A549 (cell line): ENCODE data around the gene CTRL. TPM values are rescaled to one million over a fixed set of nuclear protein-coding genes. Genes with fewer than 3 reads are reported as not detected.
A peak's percentile ranks its signal among the peaks of the same experiment; 100 is the strongest.

ENCODE experiments used
- ATAC-seq, 2 experiments: fragments of 200-7000 bp in 1 of 2; fragments of >200 bp in 1 of 2; cut with Nextera tagmentation in 1 of 2; cut with Tn5 transposase in 1 of 2; 3 replicates each; pipeline versions ENCODE4 v1.8.0 to v1.9.1; 2018 to 2020; ENCODE audit warnings: mild to moderate bottlenecking in 1 of 2, moderate library complexity in 1 of 2
- CTCF ChIA-PET: fragments of 300-600 bp; sonication (Branson Sonifier 250); formaldehyde crosslinking; extraction: SDS; loops from one replicate; lab custom pipeline; 2021; ENCODE audit warnings: antibody characterized with exemption, inconsistent platforms; lab: Yijun Ruan, JAX
- POLR2A ChIA-PET: fragments of 350-600 bp; formaldehyde crosslinking; extraction: SDS; loops from one replicate; lab custom pipeline; 2021; ENCODE audit warnings: antibody characterized with exemption, inconsistent platforms; lab: Yijun Ruan, JAX
- DNase-seq, 2 experiments: peaks; one replicate each; pipeline versions ENCODE4 v3.0.0 to v3.0.0-alpha.2; 2011 to 2016; ENCODE audit warnings: low read depth in 1 of 2, low spot score in 1 of 2
- FAIRE-seq: peaks from 2 replicates; lab custom pipeline; 2011; peaks lifted over from hg19 to GRCh38; lab: Jason Lieb, UNC
- H3K27ac ChIP-seq, 2 experiments: fragments of >200 bp; sonication (Bioruptor Twin); formaldehyde crosslinking; 3 replicates each; pipeline ENCODE4 v1.5.1; 2016 to 2017
- H3K4me1 ChIP-seq: fragments of >200 bp; sonication (Bioruptor Twin); formaldehyde crosslinking; 3 replicates; pipeline ENCODE4 v1.6.1; 2016
- H3K4me2 ChIP-seq: fragments of >200 bp; sonication (Bioruptor Twin); formaldehyde crosslinking; 3 replicates; pipeline ENCODE4 v1.6.1; 2016
- H3K4me3 ChIP-seq: fragments of >200 bp; sonication (Bioruptor Twin); formaldehyde crosslinking; 3 replicates; pipeline ENCODE4 v1.5.1; 2016
- H3K9me3 ChIP-seq: fragments of >200 bp; sonication (Bioruptor Twin); formaldehyde crosslinking; 3 replicates; pipeline ENCODE4 v1.6.1; 2016
- CHD4 ChIP-seq: fragments of 200-600 bp; sonication (generic); IDR thresholded peaks from 2 replicates; pipeline ENCODE4 v1.6.1; 2016; ENCODE audit warnings: antibody characterized with exemption, mild to moderate bottlenecking, borderline replicate concordance
- CTCF ChIP-seq: fragments of >200 bp; sonication (Bioruptor Twin); formaldehyde crosslinking; IDR thresholded peaks from 3 replicates; pipeline ENCODE4 v1.5.1; 2016
- EHF ChIP-seq: fragments of 250-450 bp; sonication (Bioruptor Pico); IDR thresholded peaks from 2 replicates; pipeline ENCODE4 v1.5.0; 2020; ENCODE audit warnings: mild to moderate bottlenecking
- EHMT2 ChIP-seq: fragments of 200-600 bp; sonication (generic); IDR thresholded peaks from 2 replicates; pipeline ENCODE4 v1.6.1; 2016; ENCODE audit warnings: antibody characterized with exemption, low read depth, mild to moderate bottlenecking, moderate library complexity
- ELK1 ChIP-seq: fragments of 150-350 bp; IDR thresholded peaks from 2 replicates; pipeline ENCODE4 v1.6.1; 2014; ENCODE audit warnings: low read depth, mild to moderate bottlenecking, low read length
- ESRRA ChIP-seq: fragments of 150-350 bp; IDR thresholded peaks from 2 replicates; pipeline ENCODE4 v1.6.1; 2014; ENCODE audit warnings: mild to moderate bottlenecking, low read length, borderline replicate concordance
- FOSL2 ChIP-seq, 2 experiments: fragments of 450-650 bp in 1 of 2; fragments of >200 bp in 1 of 2; sonication (Bioruptor Twin) in 1 of 2; formaldehyde crosslinking; IDR thresholded peaks; 2 replicates each; pipeline versions ENCODE4 v1.5.0 to v1.6.1; 2016 to 2020; ENCODE audit warnings: mild to moderate bottlenecking in 1 of 2, moderate library complexity in 1 of 2
- HMGXB4 ChIP-seq: fragments of 250-450 bp; sonication (Bioruptor Pico); IDR thresholded peaks from 2 replicates; pipeline ENCODE4 v1.5.0; 2021; ENCODE audit warnings: mild to moderate bottlenecking, moderate library complexity, borderline replicate concordance
- HOXA7 ChIP-seq: fragments of 250-450 bp; sonication (Bioruptor Pico); IDR thresholded peaks from 2 replicates; pipeline ENCODE4 v1.5.0; 2020; ENCODE audit warnings: mild to moderate bottlenecking, moderate library complexity
- HOXB5 ChIP-seq: fragments of 250-450 bp; sonication (Bioruptor Pico); IDR thresholded peaks from 2 replicates; pipeline ENCODE4 v1.5.0; 2020; ENCODE audit warnings: mild to moderate bottlenecking, moderate library complexity
- MAFK ChIP-seq: fragments of 450-650 bp; IDR thresholded peaks from 2 replicates; pipeline ENCODE4 v1.6.1; 2014; ENCODE audit not compliant: partially characterized antibody
- MYC ChIP-seq: IDR thresholded peaks from 2 replicates; pipeline ENCODE4 v1.6.1; 2012; ENCODE audit warnings: mild to moderate bottlenecking, inconsistent platforms, low read length, improper control_type of control experiment, borderline replicate concordance
- NPAS2 ChIP-seq: fragments of 250-450 bp; sonication (Bioruptor Pico); IDR thresholded peaks from 2 replicates; pipeline ENCODE4 v1.8.0; 2022; ENCODE audit warnings: mild to moderate bottlenecking, moderate library complexity, borderline replicate concordance
- POLR2AphosphoS2 ChIP-seq: conservative IDR thresholded peaks from 2 replicates; pipeline ENCODE4 v1.6.1; 2012; ENCODE audit warnings: low read length, improper control_type of control experiment, inconsistent platforms
- RAD21 ChIP-seq, 2 experiments: fragments of >200 bp in 1 of 2; sonication (Bioruptor Twin) in 1 of 2; formaldehyde crosslinking in 1 of 2; IDR thresholded peaks in 1 of 2; conservative IDR thresholded peaks in 1 of 2; 2 replicates in 1 of 2; 3 replicates in 1 of 2; pipeline ENCODE4 v1.6.1; 2012 to 2018; ENCODE audit warnings: inconsistent platforms in 1 of 2
- RFX5 ChIP-seq: fragments of 450-650 bp; IDR thresholded peaks from 2 replicates; pipeline ENCODE4 v1.7.1; 2014; ENCODE audit warnings: antibody characterized with exemption, mild to moderate bottlenecking, moderate library complexity
- SREBF2 ChIP-seq: fragments of 450-650 bp; IDR thresholded peaks from 2 replicates; pipeline ENCODE4 v1.6.1; 2014; ENCODE audit warnings: mild to moderate bottlenecking, moderate library complexity
- TFCP2L1 ChIP-seq: fragments of 250-450 bp; sonication (Bioruptor Pico); IDR thresholded peaks from 2 replicates; pipeline ENCODE4 v1.5.0; 2021; ENCODE audit warnings: mild to moderate bottlenecking
- ZC3H11A ChIP-seq: fragments of 450-650 bp; IDR thresholded peaks from 2 replicates; pipeline ENCODE4 v1.6.1; 2014; ENCODE audit warnings: antibody characterized with exemption, mild to moderate bottlenecking
- WGBS: methylation state at CpG from one replicate; pipeline ENCODE4 v1.1.6; 2017; ENCODE audit errors: missing lambda C conversion rate; 5-methylcytosine and 5-hydroxymethylcytosine counted together
- polyA plus RNA-seq, 4 experiments: library from polyadenylated mRNA; depleted of rRNA in 3 of 4; stranded (reverse); fragments of >200 nt; fragmentation: RNase III in 1 of 4; extraction: RNeasy Plus Mini Kit Qiagen cat#74134 plus additional on column Dnase treatment in 1 of 4; gene quantifications; 2 replicates in 3 of 4; 3 replicates in 1 of 4; pipeline ENCODE4 v1.2.3, GENCODE V29; 2011 to 2017

The CTRL gene
- polyA plus RNA-seq, 2 of the 4 experiments (the other 2 are of a cell fraction), result 0.92 to 3.6 TPM

GRCh38 chr16:67919622-67920221, 11.9 kb downstream of the CTRL start:
- Histone ChIP-seq H3K4me3 (no peak overlapping the region), H3K27ac (no peak overlapping the region), H3K9me3 (no peaks in the 10 kb centered on the region), H3K4me2 (no peak overlapping the region), H3K4me1 (peaks cover 16% of the 10 kb centered on the region)
- FAIRE-seq (no peak), ATAC-seq (0 out of 6 replicates have a peak, but pooled peaks of 1 of the 2 experiments have one; percentile 14), DNase-seq (no peak)
- ChIA-PET POLR2A (no interaction called here), CTCF (interaction anchor here (0.9 to 22.2 kb wide), 6 partner anchors 8 to 121 kb away, joined by 3 to 370 read pairs (median 25); partner anchors contain the start of genes CTRL, EDC4 and NRN1L)
- peak in 1 of 2 experiments; percentile 20; a peak in 1 of 5 replicates for TF ChIP-seq RAD21 (conservative IDR thresholded peaks at IDR 0.05 in 1 of 2, IDR thresholded peaks at IDR 0.05 in 1 of 2)
- no peak for TF ChIP-seq MYC
- TF ChIP-seq ELK1, result no peak
- no peak for TF ChIP-seq MAFK
- no peak for TF ChIP-seq CHD4
- WGBS, result 93% methylated on average over 6 of the region's 6 CpGs

GRCh38 chr16:67917852-67918236, 13.8 kb downstream of the CTRL start:
- DNase-seq (peak; percentile 62 to 88), FAIRE-seq (no peak)
- peak overlapping the region in 1 of 2 experiments; percentile 2; a peak in 1 of 6 replicates for H3K27ac ChIP-seq

More at GRCh38 chr16:67917852-67918236, 13.8 kb downstream of the CTRL start:
- peak overlapping the region; percentile 27; the same call in 2 of the 3 replicates for H3K4me2 ChIP-seq
- 36% methylated on average over 4 of the region's 4 CpGs for WGBS
- peaks cover 16% of the 10 kb centered on the region for H3K4me1 ChIP-seq
- H3K4me3 ChIP-seq, result no peak overlapping the region
- CTCF ChIA-PET, result interaction anchor here (0.6 to 22.2 kb wide), 10 partner anchors 9 to 101 kb away, joined by 3 to 370 read pairs (median 4); partner anchors contain the start of genes EDC4 and NRN1L
- POLR2A ChIA-PET, result interaction anchor here (0.6 to 1.0 kb wide), 4 partner anchors 13 to 111 kb away, joined by 3 to 5 read pairs (median 3); partner anchors contain the start of genes RANBP10 and TSNAXIP1
- no peak for TF ChIP-seq EHF
- no peak for TF ChIP-seq HOXB5 (CRISPR knock-in tag)
- no peak for TF ChIP-seq HMGXB4 (CRISPR knock-in tag)
- peak; percentile 16; the same call in 1 of the 2 replicates for TF ChIP-seq ESRRA
- no peak for TF ChIP-seq EHMT2
- no peak for TF ChIP-seq NPAS2
- TF ChIP-seq RFX5, result no peak
- TF ChIP-seq CTCF, result no peak
- no peak for TF ChIP-seq HOXA7 (CRISPR knock-in tag)
- TF ChIP-seq TFCP2L1 (CRISPR knock-in tag), result no peak
- no peak for TF ChIP-seq SREBF2
- peak; percentile 58; the same call in 1 of the 2 replicates for TF ChIP-seq FOSL2 (IDR thresholded peaks at IDR 0.05)
- TF ChIP-seq FOSL2 (CRISPR knock-in tag; IDR thresholded peaks at IDR 0.05), result peak; percentile 95
- TF ChIP-seq ZC3H11A, result no peak
- TF ChIP-seq POLR2AphosphoS2, result no peak
- ATAC-seq, result peak; percentile 89 to 90
- H3K9me3 ChIP-seq, result no peaks in the 10 kb centered on the region
